HEK293 (cell line): ENCODE results near the gene TNS3.
A peak's percentile ranks its signal among the peaks of the same experiment; 100 is the strongest.

ENCODE experiments used
- CTCF ChIA-PET: fragments of 350-600 bp; formaldehyde crosslinking; extraction: SDS; loops from one replicate; lab custom pipeline; 2021; ENCODE audit warnings: antibody characterized with exemption; lab: Yijun Ruan, JAX
- POLR2A ChIA-PET: fragments of 300-600 bp; formaldehyde crosslinking; extraction: SDS; loops from one replicate; lab custom pipeline; 2020; ENCODE audit warnings: antibody characterized with exemption, inconsistent platforms; lab: Yijun Ruan, JAX
- H3K27ac ChIP-seq: fragments of 200-500 bp; sonication (Bioruptor generic); 2 replicates; pipeline ENCODE4 v1.5.1; 2014; ENCODE audit warnings: low read depth, low read length, control low read depth, inconsistent platforms; ENCODE audit errors: extremely low read depth
- H3K36me3 ChIP-seq, 2 experiments: fragments of 200-500 bp in 1 of 2; sonication (Bioruptor generic) in 1 of 2; 1 replicate in 1 of 2; 2 replicates in 1 of 2; pipeline ENCODE4 v1.5.1; 2014 to 2017; ENCODE audit warnings: inconsistent platforms in 2 of 2, low read length in 2 of 2; ENCODE audit not compliant: control insufficient read depth in 2 of 2, insufficient read depth in 1 of 2
- H3K4me1 ChIP-seq: fragments of 200-500 bp; sonication (Bioruptor generic); 2 replicates; pipeline ENCODE4 v1.5.1; 2014; ENCODE audit warnings: mild to moderate bottlenecking, low read length, inconsistent platforms; ENCODE audit not compliant: control insufficient read depth, insufficient read depth
- H3K4me3 ChIP-seq: 2 replicates; pipeline ENCODE4 v1.5.1; 2011; ENCODE audit warnings: low read depth, mild to moderate bottlenecking, control low read depth, low read length, moderate library complexity
- H3K9me3 ChIP-seq: fragments of 200-500 bp; sonication (Bioruptor generic); 2 replicates; pipeline ENCODE4 v1.5.1; 2014; ENCODE audit warnings: low read depth, low read length, inconsistent platforms; ENCODE audit not compliant: control insufficient read depth, insufficient read depth
- BCL6B ChIP-seq: fragments of 450-650 bp; formaldehyde crosslinking; IDR thresholded peaks from 2 replicates; pipeline ENCODE4 v1.5.1; 2017; ENCODE audit warnings: missing biosample characterization, missing genetic modification characterization
- EGR2 ChIP-seq: fragments of 450-650 bp; formaldehyde crosslinking; IDR thresholded peaks from 2 replicates; pipeline ENCODE4 v1.5.1; 2016; ENCODE audit warnings: low read depth, missing biosample characterization, missing genetic modification characterization
- GLIS1 ChIP-seq: fragments of 450-650 bp; formaldehyde crosslinking; IDR thresholded peaks from 2 replicates; pipeline ENCODE4 v1.5.1; 2016; ENCODE audit warnings: missing biosample characterization, missing genetic modification characterization
- GLIS2 ChIP-seq: fragments of 450-650 bp; formaldehyde crosslinking; IDR thresholded peaks from 2 replicates; pipeline ENCODE4 v1.5.1; 2016; ENCODE audit warnings: missing biosample characterization, missing genetic modification characterization
- KLF17 ChIP-seq: fragments of 450-650 bp; formaldehyde crosslinking; IDR thresholded peaks from 2 replicates; pipeline ENCODE4 v1.5.1; 2016; ENCODE audit warnings: missing biosample characterization, missing genetic modification characterization
- MEIS1 ChIP-seq: sonication (generic); formaldehyde crosslinking; IDR thresholded peaks from 2 replicates; pipeline ENCODE4 v1.8.1; 2022; ENCODE audit warnings: missing genetic modification reagents, mild to moderate bottlenecking, borderline replicate concordance
- RBAK ChIP-seq: fragments of 450-650 bp; formaldehyde crosslinking; IDR thresholded peaks from 2 replicates; pipeline ENCODE4 v1.5.1; 2016; ENCODE audit warnings: missing biosample characterization, missing genetic modification characterization
- ZBTB20 ChIP-seq: fragments of 450-650 bp; formaldehyde crosslinking; IDR thresholded peaks from 2 replicates; pipeline ENCODE4 v1.5.1; 2016; ENCODE audit warnings: missing biosample characterization, missing genetic modification characterization
- ZBTB21 ChIP-seq: fragments of 450-650 bp; formaldehyde crosslinking; IDR thresholded peaks from 2 replicates; pipeline ENCODE4 v1.5.1; 2017; ENCODE audit warnings: missing biosample characterization, missing genetic modification characterization
- ZBTB7A ChIP-seq: fragments of 450-650 bp; formaldehyde crosslinking; IDR thresholded peaks from 2 replicates; pipeline ENCODE4 v1.5.1; 2016; ENCODE audit warnings: low read depth, missing biosample characterization, missing genetic modification characterization
- ZFHX2 ChIP-seq: fragments of 450-650 bp; formaldehyde crosslinking; conservative IDR thresholded peaks from 2 replicates; pipeline ENCODE4 v1.5.1; 2016; ENCODE audit warnings: missing biosample characterization, missing genetic modification characterization
- ZFP37 ChIP-seq: fragments of 450-650 bp; formaldehyde crosslinking; IDR thresholded peaks from 2 replicates; pipeline ENCODE4 v1.5.1; 2016; ENCODE audit warnings: missing biosample characterization, missing genetic modification characterization
- ZIC2 ChIP-seq: fragments of 450-650 bp; formaldehyde crosslinking; IDR thresholded peaks from 2 replicates; pipeline ENCODE4 v1.5.1; 2016; ENCODE audit warnings: missing biosample characterization, missing genetic modification characterization
- ZNF121 ChIP-seq: fragments of 450-650 bp; formaldehyde crosslinking; IDR thresholded peaks from 2 replicates; pipeline ENCODE4 v1.5.1; 2016; ENCODE audit warnings: missing biosample characterization, missing genetic modification characterization
- ZNF132 ChIP-seq: fragments of 450-650 bp; formaldehyde crosslinking; IDR thresholded peaks from 2 replicates; pipeline ENCODE4 v1.5.1; 2017; ENCODE audit warnings: missing biosample characterization, missing genetic modification characterization, borderline replicate concordance
- ZNF169 ChIP-seq: fragments of 450-650 bp; formaldehyde crosslinking; IDR thresholded peaks from 2 replicates; pipeline ENCODE4 v1.5.1; 2016; ENCODE audit warnings: missing biosample characterization, missing genetic modification characterization
- ZNF175 ChIP-seq: fragments of 450-650 bp; formaldehyde crosslinking; IDR thresholded peaks from 2 replicates; pipeline ENCODE4 v1.5.1; 2016; ENCODE audit warnings: missing biosample characterization, missing genetic modification characterization
- ZNF2 ChIP-seq: fragments of 450-650 bp; formaldehyde crosslinking; IDR thresholded peaks from 2 replicates; pipeline ENCODE4 v1.5.1; 2016; ENCODE audit warnings: missing biosample characterization, missing genetic modification characterization
- ZNF350 ChIP-seq: fragments of 450-650 bp; formaldehyde crosslinking; IDR thresholded peaks from 2 replicates; pipeline ENCODE4 v1.5.0; 2017; ENCODE audit warnings: missing biosample characterization, mild to moderate bottlenecking, missing genetic modification characterization
- ZNF398 ChIP-seq: fragments of 450-650 bp; formaldehyde crosslinking; IDR thresholded peaks from 2 replicates; pipeline ENCODE4 v1.5.1; 2017; ENCODE audit warnings: missing biosample characterization, missing genetic modification characterization
- ZNF501 ChIP-seq: fragments of 450-650 bp; formaldehyde crosslinking; IDR thresholded peaks from 2 replicates; pipeline ENCODE4 v1.5.1; 2016; ENCODE audit warnings: missing biosample characterization, missing genetic modification characterization
- ZNF518A ChIP-seq: fragments of 450-650 bp; formaldehyde crosslinking; conservative IDR thresholded peaks from 2 replicates; pipeline ENCODE4 v1.5.1; 2016; ENCODE audit warnings: low read depth, missing biosample characterization, missing genetic modification characterization
- ZNF544 ChIP-seq: fragments of 450-650 bp; formaldehyde crosslinking; IDR thresholded peaks from 2 replicates; pipeline ENCODE4 v1.5.0; 2017; ENCODE audit warnings: missing biosample characterization, missing genetic modification characterization
- ZNF548 ChIP-seq: fragments of 450-650 bp; formaldehyde crosslinking; IDR thresholded peaks from 2 replicates; pipeline ENCODE4 v1.5.1; 2016; ENCODE audit warnings: missing biosample characterization, missing genetic modification characterization
- ZNF610 ChIP-seq: fragments of 450-650 bp; formaldehyde crosslinking; IDR thresholded peaks from 2 replicates; pipeline ENCODE4 v1.5.1; 2016; ENCODE audit warnings: missing biosample characterization, missing genetic modification characterization, borderline replicate concordance
- ZNF621 ChIP-seq: fragments of 450-650 bp; formaldehyde crosslinking; IDR thresholded peaks from 2 replicates; pipeline ENCODE4 v1.5.1; 2017; ENCODE audit warnings: missing biosample characterization, missing genetic modification characterization
- ZNF677 ChIP-seq: fragments of 450-650 bp; IDR thresholded peaks from 2 replicates; pipeline ENCODE4 v1.5.0; 2018; ENCODE audit warnings: missing biosample characterization, mild to moderate bottlenecking, missing genetic modification characterization, moderate library complexity

TNS3 gene

GRCh38 chr7:47485640-47486435, 96.1 kb downstream of the TNS3 start:
- TF ChIP-seq ZNF350 (tag by site-specific recombination) = no peak
- peak; percentile 39; the same call in 1 of the 2 replicates for TF ChIP-seq ZNF398 (tag by site-specific recombination)
- TF ChIP-seq EGR2 (tag by site-specific recombination) = peak; percentile 100
- peak; percentile 80 for TF ChIP-seq ZIC2 (tag by site-specific recombination)
- TF ChIP-seq GLIS1 (tag by site-specific recombination) = 0 out of 2 replicates have a peak, but pooled peaks have one; percentile 12
- TF ChIP-seq ZNF621 (tag by site-specific recombination) = no peak
- TF ChIP-seq ZFHX2 = peak; percentile 100
- TF ChIP-seq KLF17 (tag by site-specific recombination) = no peak
- no peak for TF ChIP-seq ZNF677 (tag by site-specific recombination)
- TF ChIP-seq ZBTB7A (tag by site-specific recombination) = no peak
- no peak for TF ChIP-seq ZNF121 (tag by site-specific recombination)
- no peak for TF ChIP-seq GLIS2
- no peak for TF ChIP-seq ZNF132 (tag by site-specific recombination)
- no peak for TF ChIP-seq ZFP37 (tag by site-specific recombination)
- no peak for TF ChIP-seq ZBTB21 (tag by site-specific recombination)
- TF ChIP-seq ZBTB20 = no peak
- TF ChIP-seq MEIS1 = no peak
- TF ChIP-seq ZNF169 (tag by site-specific recombination) = no peak
- TF ChIP-seq BCL6B (tag by site-specific recombination) = no peak
- TF ChIP-seq ZNF501 (tag by site-specific recombination) = no peak
- no peak for TF ChIP-seq ZNF175
- no peak for TF ChIP-seq ZNF548 (tag by site-specific recombination)
- no peak for TF ChIP-seq ZNF2 (tag by site-specific recombination)
- TF ChIP-seq ZNF610 (tag by site-specific recombination) = no peak
- no peak for TF ChIP-seq RBAK
- TF ChIP-seq ZNF544 (tag by site-specific recombination) = no peak
- TF ChIP-seq ZNF518A = no peak
- Histone ChIP-seq H3K4me1 (peaks cover 10% of the 10 kb centered on the region), H3K36me3 (no peaks in the 10 kb centered on the region), H3K9me3 (no peaks in the 10 kb centered on the region), H3K4me3 (no peak overlapping the region), H3K27ac (no peak overlapping the region)
- ChIA-PET POLR2A (no interaction called here), CTCF (no interaction called here)
